GM18867 (cell line): ENCODE data around the gene ADORA2A.

ENCODE experiments used
- ATAC-seq: cut with Tn5 transposase; IDR thresholded peaks from one replicate; pipeline ENCODE4 v1.9.1; 2021; ENCODE audit warnings: mild to moderate bottlenecking, moderate library complexity; ENCODE audit not compliant: unreplicated experiment

The ADORA2A gene

DNA sequence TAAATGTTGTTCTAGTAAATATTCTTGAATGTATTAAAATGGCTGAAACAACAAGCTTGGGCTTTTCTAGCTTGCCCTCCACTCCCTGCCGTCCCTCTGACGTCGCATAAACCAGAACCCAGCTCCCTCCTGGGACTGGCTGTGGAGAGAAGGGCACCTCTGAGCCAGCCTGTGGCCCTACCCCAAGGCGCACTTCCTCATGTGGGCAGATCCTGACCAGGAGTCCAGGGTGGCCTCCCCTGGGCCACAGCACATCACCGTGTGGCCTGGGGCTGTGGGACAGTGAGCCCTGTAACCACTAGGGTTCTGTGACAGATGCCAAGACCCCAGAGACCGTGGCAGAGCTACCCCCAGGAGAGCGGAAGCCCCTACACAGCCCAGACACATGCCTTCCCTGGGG is 10.2 kb upstream of the ADORA2A start:
- no peak for ATAC-seq

DNA sequence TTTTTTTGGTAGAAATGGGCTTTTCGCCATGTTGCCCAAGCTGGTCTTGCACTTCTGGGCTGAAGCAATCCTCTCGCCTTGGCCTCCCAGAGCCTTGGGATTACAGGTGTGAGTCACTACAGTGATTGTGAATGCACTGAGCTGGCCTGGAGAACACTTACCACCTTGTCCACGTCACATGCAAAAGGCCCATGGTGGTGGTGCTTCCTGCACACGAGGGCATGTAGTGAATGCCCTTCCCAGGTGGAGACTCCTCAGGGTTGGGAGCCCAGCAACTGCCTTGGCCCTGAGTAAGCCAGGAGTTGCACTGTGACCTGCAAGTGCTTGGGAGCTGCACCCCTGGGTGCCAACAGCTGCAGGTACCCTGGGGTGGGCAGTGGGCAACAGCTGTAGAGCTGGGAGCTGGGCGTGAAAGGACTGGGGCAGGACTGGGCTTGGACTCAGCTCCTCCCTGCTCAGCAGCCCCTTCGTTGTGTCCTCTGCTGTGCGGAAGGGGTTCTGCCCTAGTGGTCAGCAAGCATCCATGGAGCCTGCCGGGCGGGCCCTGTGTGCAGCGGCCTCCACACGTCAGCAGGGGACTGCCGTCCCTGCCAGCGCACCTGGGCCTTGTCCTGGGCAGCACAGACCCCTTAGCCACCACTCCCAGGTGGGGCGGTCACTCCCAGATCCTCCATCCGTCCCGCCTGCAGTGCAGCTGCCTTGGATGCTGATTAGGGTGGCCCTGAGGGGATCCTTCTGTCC is 9.3 kb upstream of the ADORA2A start:
- ATAC-seq: no peak

DNA sequence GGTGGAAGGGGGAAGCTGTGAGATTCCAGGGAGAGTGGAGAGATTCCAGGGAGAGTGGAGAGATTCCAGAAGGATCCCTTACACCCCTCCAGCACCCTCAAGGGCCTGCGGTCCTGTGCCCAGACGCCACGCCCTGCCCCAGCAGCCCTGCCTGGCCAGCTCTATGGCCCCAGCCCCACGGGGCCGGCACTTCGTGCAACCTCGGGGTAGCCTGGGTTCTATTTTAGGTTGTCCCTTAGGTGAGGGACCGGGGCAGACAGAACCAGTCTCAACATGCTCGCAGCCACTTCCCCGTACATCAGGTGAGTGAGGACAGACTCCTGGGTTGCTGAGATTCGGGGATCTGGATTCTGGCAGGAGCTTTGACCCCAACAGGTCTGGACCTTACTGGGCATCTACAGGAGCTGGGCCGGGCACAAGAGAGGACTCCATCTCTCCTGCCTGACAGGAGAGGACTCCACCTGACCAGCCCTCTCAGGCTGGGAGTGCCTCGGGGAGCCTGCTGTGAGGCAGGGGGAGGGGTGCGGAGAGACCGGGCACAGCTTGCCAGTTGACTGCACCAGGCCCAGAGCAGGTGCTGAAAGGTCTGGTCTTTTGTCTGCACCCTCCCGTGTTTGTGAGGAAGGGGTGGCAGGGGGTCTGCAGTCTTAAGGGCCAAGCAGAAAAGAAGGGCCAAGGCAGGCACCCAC is 8.5 kb upstream of the ADORA2A start:
- ATAC-seq: no peak

DNA sequence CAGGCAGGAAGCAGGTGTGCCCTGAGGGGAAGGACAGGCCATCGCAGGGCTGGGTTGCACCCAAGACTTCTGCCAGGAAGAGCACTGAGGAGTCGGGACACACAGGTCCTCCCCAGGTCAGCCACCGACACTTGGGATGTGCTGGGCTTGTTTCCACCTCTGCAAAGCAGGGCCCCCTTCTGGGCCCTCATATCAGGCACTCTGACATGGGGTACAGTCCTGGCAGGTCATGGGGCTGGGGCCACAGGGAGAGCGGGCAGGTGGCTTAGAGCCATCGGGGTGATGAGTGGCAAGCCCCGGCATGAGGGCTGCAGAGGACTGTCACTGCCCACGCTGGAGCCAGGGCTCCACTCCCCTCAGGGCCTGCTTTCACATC is 7.9 kb upstream of the ADORA2A start:
- no peak for ATAC-seq

DNA sequence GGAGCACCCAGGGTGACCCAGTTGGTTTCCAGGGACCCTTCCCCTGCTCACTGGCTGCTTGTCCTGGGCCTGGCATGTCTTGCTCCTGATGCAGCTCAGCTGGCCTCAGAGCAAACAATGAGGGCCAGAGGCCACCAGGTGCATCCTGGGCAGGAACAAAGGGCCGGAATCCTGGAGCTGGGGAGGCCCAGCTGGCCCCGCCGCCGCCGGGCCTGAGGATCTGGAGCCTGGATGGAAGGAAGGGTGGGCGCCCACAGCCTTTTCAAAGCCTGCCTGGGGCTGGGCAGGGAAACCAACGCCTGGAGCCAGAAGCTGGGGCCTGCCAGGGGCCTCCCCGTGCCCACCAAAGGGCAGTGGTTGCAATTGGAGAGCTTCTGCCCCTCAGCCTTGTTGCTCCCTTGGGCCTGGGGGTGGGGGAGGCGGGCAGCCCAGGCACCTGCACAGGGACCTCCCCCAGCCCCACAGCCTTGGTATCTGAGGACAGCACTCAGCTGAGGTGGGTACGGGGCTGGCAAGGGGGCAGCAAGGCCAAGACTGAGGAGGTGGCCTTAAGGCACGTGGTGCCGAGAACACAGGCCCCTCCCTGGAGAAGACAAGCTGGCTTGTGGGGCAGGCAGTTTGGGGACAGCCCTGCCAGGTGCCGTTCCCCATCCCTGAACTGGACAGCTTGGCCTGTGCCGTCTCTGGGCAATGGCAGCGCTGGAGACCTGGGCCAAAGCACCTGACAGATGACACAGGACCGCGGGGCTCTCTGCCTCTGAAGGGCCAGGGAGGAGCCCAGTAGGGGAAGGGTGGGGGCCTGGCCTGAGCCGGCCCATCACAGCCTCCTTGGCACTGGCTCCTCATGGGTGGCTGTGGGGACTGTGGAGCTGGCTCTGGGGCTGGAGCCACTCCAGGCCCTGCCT is 7.1 kb upstream of the ADORA2A start:
- no peak for ATAC-seq

DNA sequence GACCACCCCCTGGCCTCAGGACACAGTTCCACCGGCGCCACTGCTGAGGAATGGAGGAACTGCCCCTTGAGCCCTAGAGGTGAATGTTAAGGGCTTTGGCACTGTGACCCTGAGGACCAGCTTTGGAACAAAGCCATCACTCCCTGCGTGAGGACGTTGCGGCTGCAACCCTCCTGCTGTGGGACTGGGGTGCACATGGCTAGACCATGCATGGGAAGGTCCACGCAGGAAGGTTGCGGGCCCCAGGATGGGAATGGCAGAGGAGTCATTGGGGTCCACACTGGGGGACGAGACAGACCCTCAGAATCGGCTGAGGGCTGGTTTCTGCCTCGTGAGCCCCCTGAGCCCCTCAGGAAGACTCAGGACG is 6.4 kb upstream of the ADORA2A start:
- no peak for ATAC-seq

DNA sequence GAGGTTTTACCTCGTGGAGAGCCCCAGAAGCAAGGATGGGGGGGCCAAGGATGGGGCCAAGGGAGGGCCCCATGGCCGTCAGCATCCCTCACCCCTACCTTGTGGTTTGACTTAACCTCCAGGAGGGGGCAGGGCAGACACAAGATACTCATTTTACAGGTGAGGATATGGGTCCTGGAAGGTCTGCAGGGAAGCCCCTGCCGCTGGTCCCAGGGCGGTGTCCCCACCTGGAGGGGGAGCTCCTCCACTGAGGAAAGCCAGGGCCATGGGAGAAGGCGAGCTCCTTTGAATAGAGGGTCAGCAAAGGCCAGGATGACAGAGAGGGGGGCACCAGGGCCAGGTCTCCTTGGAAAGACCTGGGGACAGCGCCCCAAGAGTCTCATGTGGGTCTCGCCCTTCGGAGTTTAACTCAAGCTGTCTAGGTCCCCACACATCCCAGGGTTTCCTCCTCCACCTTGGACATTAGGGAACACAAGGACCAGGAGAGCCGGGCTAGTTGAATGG is 5.9 kb upstream of the ADORA2A start:
- no peak for ATAC-seq

DNA sequence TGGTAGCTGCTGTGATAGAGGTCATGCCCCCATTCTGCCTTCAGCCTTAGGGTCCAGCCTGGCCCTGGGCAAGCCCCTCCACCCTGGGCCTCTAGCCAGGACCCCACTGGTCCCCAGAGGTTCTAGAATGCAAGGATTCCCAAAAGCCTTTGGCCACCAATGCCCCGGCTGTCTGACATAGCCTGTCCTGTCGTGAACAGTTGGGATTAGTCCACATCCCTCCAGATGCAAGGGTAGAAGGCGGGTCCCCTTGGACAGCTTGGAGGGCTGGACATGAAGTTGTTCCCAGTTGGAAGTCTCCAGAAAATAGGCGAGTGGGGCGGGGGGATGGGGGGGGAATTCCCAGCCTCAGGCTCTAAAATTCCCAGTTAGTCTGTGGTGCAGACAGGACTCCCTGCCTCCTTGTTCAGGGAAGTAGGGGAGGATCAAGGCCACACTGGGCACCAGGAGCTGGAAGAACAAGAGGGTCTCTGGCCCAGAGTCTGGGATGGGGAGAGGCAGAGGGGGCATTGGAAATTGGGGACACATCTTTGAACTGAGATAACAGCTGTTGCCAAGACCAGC is 5.2 kb upstream of the ADORA2A start:
- no peak for ATAC-seq

DNA sequence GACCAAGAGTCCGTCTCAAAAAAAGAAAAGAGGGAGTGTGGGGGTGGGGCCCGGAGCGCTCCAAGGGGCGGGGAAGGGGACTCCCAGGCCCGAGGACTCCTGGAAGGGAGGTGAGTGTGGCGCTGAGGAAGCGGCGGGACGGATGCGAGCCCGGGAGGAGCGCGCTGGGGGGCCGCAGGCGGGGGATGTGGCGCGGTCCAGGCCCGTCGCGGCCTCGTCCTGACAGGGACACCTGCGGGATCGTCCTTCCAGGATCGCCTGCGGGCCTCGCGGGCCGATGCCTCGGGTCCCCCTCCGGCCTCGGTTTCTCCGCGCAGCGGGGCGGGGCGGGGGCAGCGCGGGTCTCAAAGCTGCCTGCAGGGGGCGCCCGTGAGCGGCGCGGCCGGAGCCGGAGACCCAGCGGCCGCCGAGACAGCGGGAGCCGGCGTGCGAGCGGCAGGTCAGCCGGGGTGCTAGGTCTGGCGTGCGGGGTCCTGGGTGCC is 3.8 kb upstream of the ADORA2A start:
- no peak for ATAC-seq

DNA sequence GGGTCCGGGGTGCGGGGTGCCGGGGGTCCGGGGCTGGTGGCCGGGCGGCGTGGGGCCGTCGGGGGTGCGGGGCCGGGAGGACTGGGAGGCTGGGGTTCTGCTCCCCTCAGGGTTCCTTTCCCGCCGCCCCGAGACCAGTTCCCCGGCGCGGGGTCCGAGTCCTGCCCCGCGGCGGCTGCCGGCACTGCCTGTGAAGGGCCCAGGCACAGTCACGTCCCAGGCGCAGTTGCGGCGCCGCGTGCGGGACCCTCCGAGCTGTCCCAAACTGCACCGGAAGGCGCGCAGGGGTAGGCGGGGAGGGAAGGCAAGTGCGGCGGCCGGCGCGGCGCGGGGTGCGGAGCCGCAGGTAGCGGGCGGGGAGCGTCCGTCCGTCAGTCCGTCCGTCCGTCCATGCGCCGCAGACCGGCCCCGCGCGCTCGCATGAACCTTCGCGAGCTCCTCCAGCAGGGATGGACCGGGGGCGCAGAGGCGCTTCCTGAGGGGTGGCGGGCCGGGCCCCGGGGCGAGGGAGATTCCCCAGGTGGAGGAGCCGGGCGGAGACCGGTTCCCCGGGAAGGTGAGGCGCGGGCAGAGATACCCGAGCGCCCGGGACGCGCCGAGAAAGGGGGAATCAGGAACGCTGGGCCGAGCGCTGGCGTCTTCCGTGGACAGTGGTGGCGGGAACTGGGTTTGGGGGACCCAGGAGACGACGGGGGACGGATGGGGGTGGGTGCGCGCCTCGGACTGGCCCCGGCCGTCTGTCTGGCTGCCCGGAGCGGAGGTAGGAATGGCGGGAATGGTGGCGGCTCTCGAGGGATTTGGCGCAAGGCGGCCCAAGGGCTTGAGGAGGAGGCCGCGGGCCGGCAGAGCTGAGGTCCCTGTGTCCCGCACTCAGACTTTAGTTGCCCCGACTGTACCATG is 3.1 kb upstream of the ADORA2A start:
- ATAC-seq: no peak

DNA sequence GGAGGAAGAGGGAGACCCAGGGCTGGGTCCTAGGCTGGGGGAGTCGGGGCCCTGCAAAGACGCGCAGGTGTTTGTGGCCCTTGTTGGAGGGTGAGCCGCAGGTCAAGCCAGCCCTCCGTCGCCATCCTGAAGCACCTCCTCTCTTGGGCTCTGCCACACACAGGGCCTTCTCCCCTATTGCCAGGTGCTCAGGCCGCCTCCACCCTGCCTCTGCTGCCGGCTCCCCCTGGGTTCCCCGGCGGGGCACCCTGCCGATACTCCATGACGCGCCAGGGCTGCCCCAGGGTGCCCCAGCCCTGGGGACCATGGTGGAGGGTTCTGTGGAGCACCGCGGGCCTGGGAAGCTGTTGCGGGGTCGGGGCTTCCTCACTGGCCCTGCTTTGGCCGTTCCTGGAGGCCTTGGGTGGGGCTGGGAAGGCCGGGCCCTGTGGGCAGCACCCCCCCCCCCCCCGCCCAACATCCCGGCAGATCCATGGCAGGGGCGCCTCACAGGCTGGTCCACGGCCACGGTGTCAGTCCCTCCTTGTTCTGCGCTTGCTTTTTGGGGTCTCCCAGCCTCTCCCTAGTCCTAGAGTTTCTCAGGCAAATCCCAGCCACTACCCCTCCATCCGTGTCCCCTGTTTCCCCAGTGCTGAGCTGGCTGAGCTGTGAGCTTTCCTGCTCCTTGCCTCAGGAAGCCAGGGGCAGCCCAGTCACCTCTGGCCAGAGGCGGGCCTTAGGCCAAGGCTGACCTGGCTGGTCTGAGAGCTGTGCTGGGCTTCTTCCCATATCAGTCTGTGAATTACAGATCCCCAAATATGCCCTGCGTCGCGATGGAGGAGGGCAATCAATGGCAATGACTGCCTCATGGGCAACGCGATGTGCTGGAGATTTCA is 2.3 kb upstream of the ADORA2A start:
- no peak for ATAC-seq

DNA sequence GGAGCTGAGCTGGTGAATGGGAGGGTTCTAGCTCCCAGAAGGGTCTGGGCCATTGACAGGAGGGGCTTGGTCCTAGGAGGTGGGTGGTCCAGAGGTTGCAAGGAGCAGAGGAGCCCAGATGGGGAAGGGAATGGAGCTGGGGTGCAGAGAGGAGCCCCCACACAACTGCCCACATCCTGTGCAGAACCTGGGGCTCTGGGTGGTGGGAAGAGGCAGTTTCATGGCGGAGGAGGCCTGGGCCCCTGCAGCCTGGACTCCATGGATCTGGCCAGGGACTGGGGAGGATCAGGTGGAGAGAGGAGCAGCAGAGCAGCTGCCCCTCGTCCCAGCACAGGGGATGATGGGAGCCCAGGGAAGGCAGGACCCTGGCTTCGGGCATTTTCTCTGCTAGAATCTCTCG is 963 bp upstream of the ADORA2A start:
- ATAC-seq: no peak

DNA sequence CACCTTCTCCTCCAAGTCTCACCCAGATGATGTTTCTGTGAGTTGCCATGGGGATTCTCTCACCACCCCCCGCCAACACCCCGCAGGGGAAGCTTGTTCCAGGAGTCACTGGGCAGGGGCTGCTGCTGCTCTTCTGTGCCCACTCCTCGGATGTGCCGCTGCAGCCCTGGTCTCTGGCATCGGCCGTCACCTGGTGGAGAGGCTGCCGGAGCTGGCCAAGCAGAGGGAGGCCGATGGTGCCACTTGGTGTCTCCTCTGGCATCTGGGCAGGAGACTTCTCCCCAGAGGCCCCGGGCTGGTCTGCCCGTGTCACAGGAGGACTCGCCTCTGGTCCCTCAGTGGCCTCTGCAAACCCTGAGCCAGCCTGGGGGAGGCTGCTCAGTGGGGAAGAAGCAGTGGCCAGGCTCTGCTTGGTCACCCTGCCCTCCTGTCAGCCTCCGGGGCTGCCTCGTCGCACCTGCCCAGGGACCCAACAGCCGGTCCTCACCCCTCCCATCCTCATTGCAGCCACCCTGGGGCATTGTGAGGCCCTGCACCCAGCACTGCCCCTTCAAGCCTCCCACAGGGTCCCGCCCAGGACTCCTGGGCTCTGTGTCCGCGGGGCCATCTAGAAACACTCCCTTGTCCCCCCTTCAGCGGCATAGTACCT is 424 bp upstream of the ADORA2A start:
- no peak for ATAC-seq

DNA sequence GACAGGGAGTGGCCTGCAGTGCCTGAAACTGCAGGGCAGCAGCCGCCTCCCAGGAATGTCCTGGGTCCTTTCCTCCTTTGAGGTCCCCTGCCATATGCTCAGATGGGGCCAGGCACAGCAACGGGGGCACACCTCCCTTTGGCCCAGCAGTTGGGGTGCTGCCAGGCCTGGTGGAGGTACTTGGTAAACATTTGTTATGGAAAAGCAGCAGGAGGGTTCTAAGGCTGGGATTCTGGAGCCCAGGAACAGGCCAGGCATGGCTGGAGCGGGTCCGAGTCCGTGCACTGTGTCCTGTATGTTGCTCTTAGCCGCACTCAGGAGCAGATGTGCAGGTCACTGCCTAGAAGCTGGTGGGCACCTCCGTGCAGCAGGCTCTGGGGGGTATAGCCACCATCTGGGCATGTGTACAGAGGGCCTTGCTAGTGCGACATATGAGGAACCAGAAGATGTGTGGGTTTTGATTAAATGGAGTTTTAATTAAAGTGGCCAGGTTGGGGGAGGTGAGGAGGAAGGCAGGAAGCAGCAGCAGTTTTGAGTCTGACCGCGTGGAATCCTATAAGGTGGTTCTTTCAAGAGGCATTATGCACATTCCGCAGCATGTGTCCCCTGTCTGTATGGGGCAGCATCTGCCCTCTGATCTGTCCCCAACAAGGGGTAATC is 1.5 kb downstream of the ADORA2A start:
- ATAC-seq: no peak

DNA sequence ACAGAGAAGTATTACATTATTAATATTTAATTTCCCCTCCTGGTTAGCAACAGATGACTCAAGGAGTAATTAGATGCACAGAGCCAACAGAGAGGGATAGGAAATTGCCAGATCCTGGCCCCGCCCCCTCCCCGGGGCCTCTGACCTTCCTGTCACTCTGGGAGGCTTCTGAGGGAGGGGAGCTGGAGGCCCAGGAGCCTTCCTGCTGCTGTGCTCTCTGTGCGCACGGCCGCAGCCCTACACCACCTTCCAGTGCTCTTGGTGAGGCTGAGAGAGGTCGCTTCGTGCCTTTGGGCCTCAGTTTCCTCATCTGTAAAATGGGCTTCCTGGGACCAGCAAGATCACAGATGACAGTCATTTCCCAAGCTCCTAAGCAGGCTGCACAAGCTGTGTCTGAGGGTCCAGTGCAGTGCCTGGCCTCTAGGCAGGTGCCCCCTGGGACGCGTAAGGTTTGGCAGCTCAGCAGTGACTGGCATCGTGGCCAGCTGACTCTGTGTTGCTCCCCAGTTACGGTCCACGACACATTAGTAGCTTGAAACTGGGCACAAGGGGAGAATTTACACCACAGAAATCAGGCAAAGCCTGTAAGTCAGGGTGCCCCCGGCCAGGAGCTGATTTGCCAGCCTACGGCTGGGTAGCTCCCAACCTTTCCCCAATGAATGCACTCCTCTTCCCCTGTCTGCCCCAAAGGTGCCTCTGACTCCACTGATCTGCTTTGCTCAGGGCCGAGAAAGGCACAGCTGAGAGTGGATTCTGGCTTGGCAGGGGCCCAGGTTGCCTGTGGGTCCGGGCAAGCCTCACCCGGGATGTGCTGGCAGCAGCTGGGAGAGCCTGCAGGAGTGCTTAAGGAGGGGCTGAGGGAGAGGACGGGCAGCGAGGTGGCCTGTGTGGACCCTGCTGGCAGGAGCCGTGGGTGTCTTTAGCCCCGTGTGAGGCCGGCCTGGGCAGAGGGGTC is 2.3 kb downstream of the ADORA2A start:
- no peak for ATAC-seq

DNA sequence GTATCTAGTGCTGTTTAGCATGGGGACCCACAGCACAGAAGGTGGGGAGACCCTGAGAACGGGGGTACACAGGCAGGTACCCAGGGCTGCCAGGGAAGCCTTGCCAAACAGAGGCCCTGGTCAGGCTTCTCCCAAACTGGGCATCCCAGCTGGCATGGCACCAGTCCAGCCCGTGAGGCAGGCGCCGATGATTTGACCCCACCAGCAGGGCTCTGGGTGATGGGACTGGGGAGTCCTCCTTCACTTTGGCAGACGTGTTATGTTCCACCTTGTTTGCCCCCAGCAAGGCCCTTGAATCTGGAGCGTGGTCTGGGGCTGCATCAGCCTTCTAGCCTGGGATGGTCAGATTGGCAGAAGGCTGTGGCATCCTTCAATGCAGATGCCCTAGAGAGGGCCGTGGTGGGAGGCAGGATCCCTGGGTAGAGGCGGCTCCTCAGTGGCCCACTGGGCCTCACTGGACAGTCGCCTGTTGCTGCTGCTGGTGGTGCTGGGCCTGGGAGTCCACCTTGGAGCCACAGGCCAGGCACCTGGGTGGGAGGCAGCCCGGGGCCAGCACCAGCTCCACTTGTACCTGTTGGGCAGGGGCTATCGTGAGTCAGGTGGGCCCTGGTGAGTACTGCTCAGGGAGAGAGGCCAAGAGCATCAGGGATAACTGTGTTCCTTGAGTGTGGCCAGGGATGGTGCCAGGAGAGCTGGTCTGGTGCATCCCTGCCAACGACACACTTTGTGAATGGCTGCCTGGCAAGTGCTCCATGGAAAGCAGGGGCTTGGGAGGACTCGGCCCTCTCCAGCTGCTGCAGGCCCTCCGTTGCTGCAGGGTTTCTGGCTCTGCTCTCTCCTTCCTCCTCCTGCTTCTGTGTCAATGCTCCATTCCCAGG is 3.3 kb downstream of the ADORA2A start:
- no peak for ATAC-seq
